Choroid plexus epithelial cell (primary cell): ENCODE results near the gene PTCD1.
A peak's percentile ranks its signal among the peaks of the same experiment; 100 is the strongest.

Experiments
- DNase-seq: peaks from one replicate; pipeline ENCODE4 v3.0.0-alpha.2; 2010; ENCODE audit warnings: low read depth
- H3K4me3 ChIP-seq: 2 replicates; pipeline ENCODE4 v1.5.1; 2011; ENCODE audit warnings: low read depth, mild to moderate bottlenecking, control low read depth, low read length, moderate library complexity
- CTCF ChIP-seq: conservative IDR thresholded peaks from 2 replicates; pipeline ENCODE4 v1.5.1; 2011; ENCODE audit warnings: low read depth, mild to moderate bottlenecking, control low read depth, inconsistent platforms, low read length, moderate library complexity

The PTCD1 gene

GRCh38 chr7:99396418-99397296 lies 41.9 kb downstream of the PTCD1 start:
- no peak for TF ChIP-seq CTCF
- no peak for DNase-seq
- no peak overlapping the region for H3K4me3 ChIP-seq

GRCh38 chr7:99395616-99396327 lies 42.8 kb downstream of the PTCD1 start:
- TF ChIP-seq CTCF: peak; percentile 20
- H3K4me3 ChIP-seq: no peak overlapping the region
- DNase-seq: no peak

- H3K4me3 ChIP-seq: no peak overlapping the region
- TF ChIP-seq CTCF: no peak
- no peak for DNase-seq
These were observed 44.5 kb downstream of the PTCD1 start for GRCh38 chr7:99394188-99394502.

GRCh38 chr7:99393355-99394187 lies 45.0 kb downstream of the PTCD1 start:
- peak overlapping the region; percentile 59 for H3K4me3 ChIP-seq
- DNase-seq: no peak
- no peak for TF ChIP-seq CTCF

DNA sequence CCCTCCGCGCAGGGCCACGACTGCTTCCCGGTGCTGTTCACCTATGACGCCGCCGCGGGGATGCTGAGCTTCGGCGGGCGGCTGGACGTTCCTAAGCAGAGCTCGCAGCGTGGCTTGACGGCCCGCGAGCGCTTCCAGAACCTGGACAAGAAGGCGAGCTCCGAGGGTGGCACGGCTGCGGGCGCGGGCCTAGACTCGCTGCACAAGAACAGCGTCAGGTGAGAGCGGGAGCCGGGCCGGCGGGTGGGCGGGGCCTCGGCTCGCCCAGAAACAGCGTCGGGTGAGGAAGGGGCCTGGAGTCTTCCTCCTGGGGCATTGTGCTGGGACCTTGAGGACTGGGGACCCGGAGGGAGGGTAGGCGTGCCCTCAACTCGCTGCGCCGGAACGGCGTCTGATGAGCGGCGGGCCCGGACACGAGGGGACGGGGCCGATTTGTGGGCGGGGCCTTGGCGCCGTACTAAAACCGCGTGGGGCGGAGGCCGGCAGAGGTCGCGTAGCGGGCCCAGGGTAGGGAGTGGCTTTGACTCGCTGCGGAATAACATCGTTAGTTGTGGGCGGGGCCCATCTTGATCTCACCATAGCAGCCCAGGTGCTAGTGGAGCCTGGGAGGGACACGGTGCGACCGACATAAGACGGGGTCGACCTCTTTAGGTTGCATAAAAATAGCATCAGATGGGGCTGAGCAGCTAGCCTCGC lies 45.8 kb downstream of the PTCD1 start:
- no peak for TF ChIP-seq CTCF
- peak overlapping the region; percentile 59 for H3K4me3 ChIP-seq
- peak; percentile 77 for DNase-seq

- H3K4me3 ChIP-seq: no peak overlapping the region
These were observed 46.6 kb downstream of the PTCD1 start for GRCh38 chr7:99392046-99392445.

More at GRCh38 chr7:99392046-99392445, 46.6 kb downstream of the PTCD1 start:
- DNase-seq: no peak
- TF ChIP-seq CTCF: no peak
